Duodenal mucosa (tissue), 2 donors: ENCODE results near the gene CAPN8.

ENCODE experiments used
- H3K27ac ChIP-seq: one replicate; pipeline ENCODE4 v1.7.0; 2013; ENCODE audit warnings: low read depth, low read length
- H3K27me3 ChIP-seq, 2 donors: one replicate each; pipeline ENCODE4 v1.7.0; 2013; ENCODE audit warnings: low read length in 2 of 2, control low read depth in 1 of 2; ENCODE audit not compliant: insufficient read depth in 2 of 2, control insufficient read depth in 1 of 2
- H3K36me3 ChIP-seq, 2 donors: one replicate each; pipeline ENCODE4 v1.7.0; 2013; ENCODE audit warnings: low read length in 2 of 2, control low read depth in 1 of 2; ENCODE audit not compliant: insufficient read depth in 2 of 2, control insufficient read depth in 1 of 2
- H3K4me1 ChIP-seq, 2 donors: one replicate each; pipeline ENCODE4 v1.7.0; 2013; ENCODE audit warnings: low read length in 2 of 2, control low read depth in 1 of 2; ENCODE audit not compliant: insufficient read depth in 2 of 2, control insufficient read depth in 1 of 2
- H3K4me3 ChIP-seq, 2 donors: one replicate each; pipeline ENCODE4 v1.7.0; 2013; ENCODE audit warnings: low read length in 2 of 2, low read depth in 1 of 2
- H3K9ac ChIP-seq, 2 donors: one replicate each; pipeline ENCODE4 v1.7.0; 2013; ENCODE audit warnings: low read length in 2 of 2, low read depth in 1 of 2
- H3K9me3 ChIP-seq, 2 donors: one replicate each; pipeline ENCODE4 v1.7.0; 2013; ENCODE audit warnings: low read length in 2 of 2, control low read depth in 1 of 2; ENCODE audit not compliant: control insufficient read depth in 1 of 2

Gene CAPN8

GRCh38 chr1:223665592-223666312, at the start of gene CAPN8:
TSS of gene CAPN8 (minus strand) at chr1:223665701. CDS start at chr1:223665646, 55 bp downstream.
- H3K9me3 ChIP-seq, result no peaks in the 10 kb centered on the region
- H3K27me3 ChIP-seq, result no peaks in the 10 kb centered on the region
- no peak within 1 kb of the TSS for H3K9ac ChIP-seq
- H3K4me3 ChIP-seq, result peak within 1 kb of the TSS in 1 of 2 donors; percentile 7
- peaks cover 6 to 15% of the 10 kb centered on the region in 2 donors for H3K4me1 ChIP-seq
- H3K36me3 ChIP-seq, result no peaks in the 10 kb centered on the region
- no peak within 1 kb of the TSS for H3K27ac ChIP-seq

- Histone ChIP-seq H3K9ac (peak overlapping the region; percentile 4 to 16), H3K36me3 (peaks cover 7 to 17% of the 10 kb centered on the region in 2 donors), H3K4me3 (peak overlapping the region; percentile 17 to 37), H3K27me3 (no peaks in the 10 kb centered on the region), H3K9me3 (no peaks in the 10 kb centered on the region), H3K27ac (no peak overlapping the region), H3K4me1 (peaks cover 49 to 54% of the 10 kb centered on the region in 2 donors)
Observed at GRCh38 chr1:223714849-223715603, 49.5 kb upstream of the CAPN8 start.

- H3K27me3 ChIP-seq, result no peaks in the 10 kb centered on the region
- H3K4me3 ChIP-seq, result peak overlapping the region; percentile 37 to 76
- H3K36me3 ChIP-seq, result peaks cover 7 to 13% of the 10 kb centered on the region in 2 donors
- peak overlapping the region in 1 of 2 donors; percentile 16 for H3K9ac ChIP-seq
- peaks cover 43 to 49% of the 10 kb centered on the region in 2 donors for H3K4me1 ChIP-seq
- H3K9me3 ChIP-seq, result no peaks in the 10 kb centered on the region
- no peak overlapping the region for H3K27ac ChIP-seq
Observed at GRCh38 chr1:223714421-223714724, 48.9 kb upstream of the CAPN8 start.

GRCh38 chr1:223713546-223714420, 48.3 kb upstream of the CAPN8 start:
- Histone ChIP-seq H3K4me1 (peaks cover 39 to 49% of the 10 kb centered on the region in 2 donors), H3K9me3 (no peaks in the 10 kb centered on the region), H3K4me3 (peak overlapping the region; percentile 76 to 83), H3K9ac (peak overlapping the region; percentile 72 to 79), H3K27me3 (no peaks in the 10 kb centered on the region), H3K27ac (peak overlapping the region; percentile 90), H3K36me3 (peaks cover 7 to 13% of the 10 kb centered on the region in 2 donors)

- peaks cover 5% of the 10 kb centered on the region in 2 donors for H3K36me3 ChIP-seq
- H3K4me3 ChIP-seq, result peak overlapping the region; percentile 76 to 83
- no peaks in the 10 kb centered on the region for H3K27me3 ChIP-seq
- peak overlapping the region; percentile 72 to 79 for H3K9ac ChIP-seq
- no peaks in the 10 kb centered on the region for H3K9me3 ChIP-seq
- peaks cover 33 to 50% of the 10 kb centered on the region in 2 donors for H3K4me1 ChIP-seq
- peak overlapping the region; percentile 90 for H3K27ac ChIP-seq
Observed at GRCh38 chr1:223712850-223713474, 47.5 kb upstream of the CAPN8 start.

- H3K27me3 ChIP-seq, result no peaks in the 10 kb centered on the region
- H3K4me3 ChIP-seq, result peak within 1 kb of the TSS; percentile 76 to 83
- no peaks in the 10 kb centered on the region for H3K36me3 ChIP-seq
- H3K9me3 ChIP-seq, result no peaks in the 10 kb centered on the region
- peak within 1 kb of the TSS; percentile 90 for H3K27ac ChIP-seq
- H3K9ac ChIP-seq, result peak within 1 kb of the TSS; percentile 72 to 79
- H3K4me1 ChIP-seq, result peaks cover 38 to 54% of the 10 kb centered on the region in 2 donors
Observed at GRCh38 chr1:223712194-223712849, 46.8 kb upstream of the CAPN8 start, which contains the start of gene CAPN2. TSS of gene CAPN2 (plus strand) at chr1:223712539. CDS start at chr1:223712641, 102 bp downstream.

- Histone ChIP-seq H3K27ac (peak overlapping the region; percentile 43), H3K9me3 (no peaks in the 10 kb centered on the region), H3K4me3 (peak overlapping the region; percentile 68 to 76), H3K36me3 (no peaks in the 10 kb centered on the region), H3K27me3 (no peaks in the 10 kb centered on the region), H3K9ac (peak overlapping the region in 1 of 2 donors; percentile 29), H3K4me1 (peaks cover 36 to 53% of the 10 kb centered on the region in 2 donors)
Observed at GRCh38 chr1:223711747-223712193, 46.3 kb upstream of the CAPN8 start.

GRCh38 chr1:223711173-223711572, 45.7 kb upstream of the CAPN8 start:
- Histone ChIP-seq H3K9ac (no peak overlapping the region), H3K4me1 (peaks cover 35 to 53% of the 10 kb centered on the region in 2 donors), H3K36me3 (no peaks in the 10 kb centered on the region), H3K9me3 (no peaks in the 10 kb centered on the region), H3K27ac (no peak overlapping the region), H3K27me3 (no peaks in the 10 kb centered on the region), H3K4me3 (no peak overlapping the region)
